Tibial nerve (tissue), 4 donors: Measurements from ENCODE around the gene ZNF662. TPM values are rescaled to one million over a fixed set of nuclear protein-coding genes. Genes with fewer than 3 reads are reported as not detected.
A peak's percentile ranks its signal among the peaks of the same experiment; 100 is the strongest.

Experiments used
- DNase-seq, 2 donors: peaks; one replicate each; pipeline ENCODE4 v3.0.0-alpha.2; 2019; ENCODE audit warnings: low spot score in 2 of 2
- H3K27ac ChIP-seq, 4 donors: fragments of 200-600 bp; sonication (generic) in 3 of 4; one replicate each; pipeline ENCODE4 v1.5.1; 2017 to 2019; ENCODE audit warnings: mild to moderate bottlenecking in 1 of 4
- H3K27me3 ChIP-seq, 2 donors: fragments of 200-600 bp; sonication (generic) in 1 of 2; one replicate each; pipeline versions ENCODE4 v1.5.1 to v1.6.0; 2017 to 2019
- H3K36me3 ChIP-seq, 3 donors: fragments of 200-600 bp; sonication (generic); one replicate each; pipeline ENCODE4 v1.5.1; 2018 to 2019
- H3K4me1 ChIP-seq, 4 donors: fragments of 200-600 bp; sonication (generic) in 3 of 4; one replicate each; pipeline ENCODE4 v1.5.1; 2017 to 2019
- H3K4me3 ChIP-seq, 4 donors: fragments of 200-600 bp; sonication (generic) in 3 of 4; one replicate each; pipeline ENCODE4 v1.5.1; 2017 to 2019; ENCODE audit warnings: mild to moderate bottlenecking in 1 of 4, moderate library complexity in 1 of 4
- H3K9me3 ChIP-seq, 4 donors: fragments of 200-600 bp; sonication (generic) in 3 of 4; one replicate each; pipeline ENCODE4 v1.5.1; 2017 to 2019
- CTCF ChIP-seq, 5 experiments: fragments of 200-600 bp in 3 of 5; fragments of 450-650 bp in 2 of 5; sonication (generic) in 3 of 5; IDR thresholded peaks; one replicate each; pipeline ENCODE4 v1.5.1; 2016 to 2019; ENCODE audit warnings: antibody characterized with exemption in 5 of 5, mild to moderate bottlenecking in 3 of 5, moderate library complexity in 2 of 5
- EP300 ChIP-seq, 2 donors: sonication (generic); formaldehyde crosslinking; IDR thresholded peaks; one replicate each; pipeline ENCODE4 v1.6.1; 2017; ENCODE audit warnings: antibody characterized with exemption in 2 of 2, mild to moderate bottlenecking in 1 of 2
- POLR2A ChIP-seq, 2 donors: fragments of 450-650 bp; IDR thresholded peaks; one replicate each; pipeline ENCODE4 v1.6.1; 2017; ENCODE audit warnings: antibody characterized with exemption in 2 of 2, mild to moderate bottlenecking in 2 of 2, moderate library complexity in 2 of 2
- WGBS, 2 donors: methylation state at CpG; one replicate each; pipeline ENCODE4 v1.1.5; 2018; 5-methylcytosine and 5-hydroxymethylcytosine counted together
- total RNA-seq, 4 donors: library from RNA; depleted of rRNA; stranded (reverse); fragments of >200 nt; gene quantifications; one replicate each; pipeline ENCODE4 v1.1.0, GENCODE V29; 2016

The ZNF662 gene
- total RNA-seq, 4 donors from 2014 or later, result 9.0 to 20.0 (median 16.7) TPM

- Histone ChIP-seq H3K27me3 (no peaks in the 10 kb centered on the region), H3K9me3 (no peaks in the 10 kb centered on the region), H3K27ac (no peak overlapping the region), H3K4me3 (no peak overlapping the region), H3K36me3 (no peaks in the 10 kb centered on the region), H3K4me1 (peaks cover 0 to 3% (median 0%) of the 10 kb centered on the region in 4 donors)
- WGBS, 2 donors, result 66 to 74% methylated on average over 5 of the region's 5 CpGs
- DNase-seq, result no peak
- TF ChIP-seq CTCF (IDR thresholded peaks at IDR 0.05), result no peak
- TF ChIP-seq POLR2A (IDR thresholded peaks at IDR 0.05), result no peak
- TF ChIP-seq EP300 (IDR thresholded peaks at IDR 0.05), result no peak
Observed at GRCh38 chr3:42960282-42960681, 54.3 kb downstream of the ZNF662 start.

DNA sequence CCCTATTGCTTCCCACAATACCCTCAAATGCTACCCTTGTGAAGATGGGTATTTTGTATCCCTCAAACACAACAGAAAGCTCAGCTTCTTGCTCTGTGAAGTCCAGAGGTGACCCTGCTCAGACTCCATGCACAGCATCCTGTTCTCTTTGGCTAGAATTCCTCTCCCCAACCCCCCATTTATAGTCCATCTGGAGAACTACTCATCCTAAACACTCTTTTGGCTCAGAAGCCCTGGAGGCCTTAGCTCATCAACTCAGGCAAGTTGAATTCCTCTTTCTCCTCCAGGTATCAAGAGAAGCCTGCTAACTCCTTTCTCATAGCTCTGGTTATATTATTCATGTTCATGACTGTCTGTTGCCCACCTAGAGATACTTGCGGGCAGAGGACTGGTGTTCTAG is 54.8 kb downstream of the ZNF662 start:
- no peaks in the 10 kb centered on the region for H3K27me3 ChIP-seq
- H3K4me3 ChIP-seq, result no peak overlapping the region
- WGBS, 2 donors, result 89 to 100% methylated on average over 1 of the region's 1 CpG
- no peaks in the 10 kb centered on the region for H3K9me3 ChIP-seq
- no peaks in the 10 kb centered on the region for H3K36me3 ChIP-seq
- H3K4me1 ChIP-seq, result peaks cover 0 to 3% (median 0%) of the 10 kb centered on the region in 4 donors
- no peak for DNase-seq
- H3K27ac ChIP-seq, result no peak overlapping the region
- no peak for TF ChIP-seq POLR2A (IDR thresholded peaks at IDR 0.05)
- no peak for TF ChIP-seq EP300 (IDR thresholded peaks at IDR 0.05)
- no peak for TF ChIP-seq CTCF (IDR thresholded peaks at IDR 0.05)

GRCh38 chr3:42961633-42962032 is 55.7 kb downstream of the ZNF662 start:
- TF ChIP-seq POLR2A (IDR thresholded peaks at IDR 0.05) (no peak), CTCF (IDR thresholded peaks at IDR 0.05) (peak; percentile 40 to 83 (median 53))
- DNase-seq, result peak; percentile 16 to 72
- WGBS, 2 donors, result 3 to 4% methylated on average over 4 of the region's 4 CpGs
- Histone ChIP-seq H3K9me3 (no peaks in the 10 kb centered on the region), H3K36me3 (no peaks in the 10 kb centered on the region), H3K4me3 (no peak overlapping the region), H3K27ac (no peak overlapping the region), H3K4me1 (peaks cover 0 to 3% (median 0%) of the 10 kb centered on the region in 4 donors), H3K27me3 (no peaks in the 10 kb centered on the region)

DNA sequence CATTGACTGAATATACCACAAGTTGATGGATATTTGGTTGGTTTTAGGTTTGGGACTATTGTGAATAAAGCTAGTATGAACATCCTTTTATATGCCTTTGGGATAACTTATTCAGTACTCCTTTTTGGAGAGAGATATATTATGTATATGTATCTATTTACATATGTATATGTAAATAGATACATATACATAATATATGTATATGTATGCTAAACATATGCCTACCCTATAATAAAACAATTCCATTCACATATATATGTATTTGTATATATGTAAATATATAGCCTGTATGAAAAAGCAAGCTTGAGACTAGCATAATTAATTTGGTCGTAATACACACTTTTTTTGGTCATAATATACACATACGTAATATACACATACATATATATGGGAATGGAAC is 57.3 kb downstream of the ZNF662 start:
- no peak for DNase-seq
- Histone ChIP-seq H3K4me1 (no peaks in the 10 kb centered on the region), H3K36me3 (no peaks in the 10 kb centered on the region), H3K27me3 (no peaks in the 10 kb centered on the region), H3K27ac (no peak overlapping the region), H3K9me3 (no peaks in the 10 kb centered on the region), H3K4me3 (no peak overlapping the region)
- WGBS, 2 donors, result 49 to 67% methylated on average over 2 of the region's 2 CpGs
- TF ChIP-seq CTCF (IDR thresholded peaks at IDR 0.05) (no peak), POLR2A (IDR thresholded peaks at IDR 0.05) (no peak), EP300 (IDR thresholded peaks at IDR 0.05) (no peak)

- TF ChIP-seq EP300 (IDR thresholded peaks at IDR 0.05), result no peak
- no peak for TF ChIP-seq CTCF (IDR thresholded peaks at IDR 0.05)
- no peak for TF ChIP-seq POLR2A (IDR thresholded peaks at IDR 0.05)
- WGBS, 2 donors, result 88 to 93% methylated on average over 4 of the region's 4 CpGs
- no peaks in the 10 kb centered on the region for H3K9me3 ChIP-seq
- H3K4me1 ChIP-seq, result no peaks in the 10 kb centered on the region
- DNase-seq, result no peak
- no peak overlapping the region for H3K4me3 ChIP-seq
- H3K27me3 ChIP-seq, result no peaks in the 10 kb centered on the region
- H3K36me3 ChIP-seq, result no peaks in the 10 kb centered on the region
- H3K27ac ChIP-seq, result no peak overlapping the region
Observed at GRCh38 chr3:42964266-42964665, 58.3 kb downstream of the ZNF662 start.

Other genes with a start within 250 kb of the ZNF662 start
- gene KLHL40, start 220.6 kb upstream of the ZNF662 start, total RNA-seq, result under 1 TPM in 1 of 4 donors, not detected in 3; 0.42 TPM
- 1 to 10 TPM in 1 of 4 donors, not detected in 3; 3.5 TPM for gene HHATL, start 203.3 kb upstream of the ZNF662 start, total RNA-seq
- gene CCDC13, start 132.9 kb upstream of the ZNF662 start, total RNA-seq, result 10 to 100 TPM in 1 of 4 donors, 1 to 10 TPM in 3; 1.7 to 12.6 (median 2.0) TPM
- gene HIGD1A, start 101.7 kb upstream of the ZNF662 start, total RNA-seq, result 100 to 1,000 TPM; 155 to 204 (median 186) TPM
- 10 to 100 TPM; 25.2 to 59.0 (median 38.6) TPM for gene ACKR2, start 96.7 kb upstream of the ZNF662 start, total RNA-seq
- not detected for gene CYP8B1, start 30.3 kb upstream of the ZNF662 start, total RNA-seq
- 10 to 100 TPM; 43.0 to 70.6 (median 49.5) TPM for gene GASK1A, start 73.2 kb downstream of the ZNF662 start, total RNA-seq
- 10 to 100 TPM; 22.2 to 39.4 (median 27.8) TPM for gene POMGNT2, start 199.9 kb downstream of the ZNF662 start, total RNA-seq